Cardiac fibroblast (primary cell): ENCODE data around the gene ASXL2.
A peak's percentile ranks its signal among the peaks of the same experiment; 100 is the strongest.

Experiments used
- DNase-seq, 2 donors: peaks; one replicate each; pipeline versions ENCODE4 v3.0.0 to v3.0.0-alpha.2; 2010; ENCODE audit warnings: low read depth in 2 of 2
- H3K4me3 ChIP-seq, 2 donors: replicated peaks in 1 of 2; 1 replicate in 1 of 2; 2 replicates in 1 of 2; pipeline ENCODE4 v1.5.1; 2011; ENCODE audit warnings: low read depth in 2 of 2, low read length in 2 of 2, mild to moderate bottlenecking in 2 of 2, moderate library complexity in 1 of 2
- CTCF ChIP-seq: IDR thresholded peaks from one replicate; pipeline ENCODE4 v1.5.1; 2011; ENCODE audit warnings: low read depth, mild to moderate bottlenecking, low read length, inconsistent platforms

ASXL2 gene

DNA sequence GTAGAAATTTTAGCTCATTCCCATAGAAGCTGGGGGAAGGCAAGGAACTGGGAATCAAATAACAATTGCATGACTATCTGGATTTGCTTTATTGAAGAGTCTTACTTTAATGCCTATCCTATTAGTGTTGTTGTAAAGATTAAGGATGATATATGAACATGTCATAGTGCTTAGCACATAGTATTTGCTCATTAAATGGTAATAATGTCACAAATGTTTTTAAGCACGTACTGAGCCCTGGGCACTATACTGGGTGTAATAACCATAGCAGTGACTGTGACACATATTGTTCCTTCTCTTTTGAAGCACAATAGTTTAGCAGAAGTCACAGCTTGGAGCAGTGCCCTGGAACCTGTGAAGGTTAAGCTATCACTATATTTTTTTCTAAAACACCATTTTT lies 157.7 kb downstream of the ASXL2 start:
- TF ChIP-seq CTCF: no peak
- H3K4me3 ChIP-seq: no peak overlapping the region
- no peak for DNase-seq

DNA sequence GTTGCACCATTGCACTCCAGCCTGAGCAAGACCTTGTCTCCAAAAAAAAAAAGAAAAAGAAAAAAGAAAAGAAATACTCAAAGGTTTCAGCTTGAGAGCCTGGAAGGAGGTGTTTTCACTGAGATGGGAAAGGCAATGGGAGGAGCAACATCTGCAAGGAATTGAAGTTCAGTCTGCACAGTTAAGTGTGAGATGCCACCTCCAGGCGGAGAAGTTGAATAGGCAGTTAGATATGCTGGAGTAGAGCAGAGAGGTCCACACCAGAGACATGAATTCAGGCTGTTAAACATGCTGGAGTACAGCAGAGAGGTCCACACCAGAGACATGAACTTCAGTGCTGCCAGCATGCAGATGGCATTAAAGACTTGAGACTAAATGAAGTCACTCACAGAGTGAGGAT lies 163.5 kb downstream of the ASXL2 start:
- DNase-seq: peak; percentile 20 to 24

GRCh38 chr2:25712455-25712854 lies 165.8 kb downstream of the ASXL2 start:
- no peak for DNase-seq
- no peak overlapping the region for H3K4me3 ChIP-seq
- TF ChIP-seq CTCF: no peak

More for the DNA sequence above, 163.5 kb downstream of the ASXL2 start:
- peak; percentile 9 for TF ChIP-seq CTCF
- no peak overlapping the region for H3K4me3 ChIP-seq

- DNase-seq: no peak
- H3K4me3 ChIP-seq: no peak overlapping the region
- TF ChIP-seq CTCF: no peak
Measured at GRCh38 chr2:25711675-25712354, 166.5 kb downstream of the ASXL2 start.

GRCh38 chr2:25710750-25711149 lies 167.5 kb downstream of the ASXL2 start:
- TF ChIP-seq CTCF: no peak
- DNase-seq: no peak
- no peak overlapping the region for H3K4me3 ChIP-seq

- H3K4me3 ChIP-seq: no peak overlapping the region
- DNase-seq: no peak
- TF ChIP-seq CTCF: no peak
Measured at GRCh38 chr2:25709349-25709748, 168.9 kb downstream of the ASXL2 start.
